Measurements from ENCODE around the gene CDKN2A.

CDKN2A gene

GRCh38 chr9:22005021-22005701 lies 11.0 kb upstream of the CDKN2A start:
- Histone ChIP-seq H3K4me2 (ENCODE audit: low read depth, low read length, poor library complexity, severe bottlenecking) (no peak overlapping the region), H3K27me3 (ENCODE audit: low read length) (no peaks in the 10 kb centered on the region), H3K27ac (ENCODE audit: low read depth, low read length) (no peak overlapping the region), H3K4me3 (ENCODE audit: insufficient read depth, low read length, poor library complexity, severe bottlenecking) (no peak overlapping the region), H4K20me1 (ENCODE audit: low read depth, low read length) (peaks cover 20% of the 10 kb centered on the region), H2AFZ (ENCODE audit: low read depth, low read length, severe bottlenecking) (no peak overlapping the region), H3K9me2 (replicated peaks; ENCODE audit: insufficient read depth, low read length) (no peaks in the 10 kb centered on the region), H3K9ac (ENCODE audit: low read length) (no peak overlapping the region), H3F3A (ENCODE audit: insufficient read depth) (peaks cover 7% of the 10 kb centered on the region; the same call in 1 of the 2 replicates), H3K9me3 (ENCODE audit: insufficient read depth, low read length) (no peaks in the 10 kb centered on the region), H3K36me3 (ENCODE audit: low read length) (no peaks in the 10 kb centered on the region), H3K79me2 (ENCODE audit: insufficient read depth, low read length) (peaks cover 10% of the 10 kb centered on the region; the same call in 1 of the 2 replicates)
- no peak for TF ChIP-seq EZH2phosphoT487 (conservative IDR thresholded peaks at IDR 0.05; ENCODE audit: low read length)
- TF ChIP-seq, protein P1, sequence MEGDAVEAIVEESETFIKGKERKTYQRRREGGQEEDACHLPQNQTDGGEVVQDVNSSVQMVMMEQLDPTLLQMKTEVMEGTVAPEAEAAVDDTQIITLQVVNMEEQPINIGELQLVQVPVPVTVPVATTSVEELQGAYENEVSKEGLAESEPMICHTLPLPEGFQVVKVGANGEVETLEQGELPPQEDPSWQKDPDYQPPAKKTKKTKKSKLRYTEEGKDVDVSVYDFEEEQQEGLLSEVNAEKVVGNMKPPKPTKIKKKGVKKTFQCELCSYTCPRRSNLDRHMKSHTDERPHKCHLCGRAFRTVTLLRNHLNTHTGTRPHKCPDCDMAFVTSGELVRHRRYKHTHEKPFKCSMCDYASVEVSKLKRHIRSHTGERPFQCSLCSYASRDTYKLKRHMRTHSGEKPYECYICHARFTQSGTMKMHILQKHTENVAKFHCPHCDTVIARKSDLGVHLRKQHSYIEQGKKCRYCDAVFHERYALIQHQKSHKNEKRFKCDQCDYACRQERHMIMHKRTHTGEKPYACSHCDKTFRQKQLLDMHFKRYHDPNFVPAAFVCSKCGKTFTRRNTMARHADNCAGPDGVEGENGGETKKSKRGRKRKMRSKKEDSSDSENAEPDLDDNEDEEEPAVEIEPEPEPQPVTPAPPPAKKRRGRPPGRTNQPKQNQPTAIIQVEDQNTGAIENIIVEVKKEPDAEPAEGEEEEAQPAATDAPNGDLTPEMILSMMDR (IDR thresholded peaks at IDR 0.05; ENCODE audit: insufficient read depth, low read length, poor library complexity, severe bottlenecking): no peak

DNA sequence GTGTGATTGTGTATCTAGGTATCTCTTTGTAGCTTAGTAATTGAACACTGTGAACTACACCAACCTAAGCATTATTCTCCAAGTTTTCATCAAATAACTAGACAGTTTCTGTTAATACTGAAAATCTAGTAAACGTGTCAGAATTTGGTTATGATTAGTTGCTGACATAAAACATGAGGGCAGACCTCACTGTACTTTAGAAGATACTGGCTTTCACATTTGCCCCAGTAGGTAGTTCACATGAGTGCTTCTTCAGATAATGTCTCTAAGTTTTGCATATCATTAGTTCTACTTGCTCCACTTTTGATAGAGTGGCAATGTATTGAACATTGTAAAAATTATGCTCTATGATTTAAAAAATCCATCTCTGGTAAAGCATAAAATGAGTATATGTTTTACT lies 7.8 kb upstream of the CDKN2A start:
- no peak overlapping the region for H3K4me3 ChIP-seq (ENCODE audit: insufficient read depth, low read length, poor library complexity, severe bottlenecking)
- no peaks in the 10 kb centered on the region for H3K9me2 ChIP-seq (replicated peaks; ENCODE audit: insufficient read depth, low read length)
- no peak overlapping the region for H3K4me2 ChIP-seq (ENCODE audit: low read depth, low read length, poor library complexity, severe bottlenecking)
- no peaks in the 10 kb centered on the region for H3K9me3 ChIP-seq (ENCODE audit: insufficient read depth, low read length)
- H3K36me3 ChIP-seq (ENCODE audit: low read length): peaks cover 3% of the 10 kb centered on the region; the same call in 1 of the 2 replicates
- no peak overlapping the region for H2AFZ ChIP-seq (ENCODE audit: low read depth, low read length, severe bottlenecking)
- no peak for TF ChIP-seq EZH2phosphoT487 (conservative IDR thresholded peaks at IDR 0.05; ENCODE audit: low read length)
- TF ChIP-seq, protein P1 (IDR thresholded peaks at IDR 0.05; ENCODE audit: insufficient read depth, low read length, poor library complexity, severe bottlenecking): no peak
- no peaks in the 10 kb centered on the region for H3F3A ChIP-seq (ENCODE audit: insufficient read depth)
- H3K9ac ChIP-seq (ENCODE audit: low read length): no peak overlapping the region
- H3K27ac ChIP-seq (ENCODE audit: low read depth, low read length): no peak overlapping the region
- H4K20me1 ChIP-seq (ENCODE audit: low read depth, low read length): peaks cover 20% of the 10 kb centered on the region
- peaks cover 14% of the 10 kb centered on the region; the same call in 1 of the 2 replicates for H3K79me2 ChIP-seq (ENCODE audit: insufficient read depth, low read length)
- no peaks in the 10 kb centered on the region for H3K27me3 ChIP-seq (ENCODE audit: low read length)

DNA sequence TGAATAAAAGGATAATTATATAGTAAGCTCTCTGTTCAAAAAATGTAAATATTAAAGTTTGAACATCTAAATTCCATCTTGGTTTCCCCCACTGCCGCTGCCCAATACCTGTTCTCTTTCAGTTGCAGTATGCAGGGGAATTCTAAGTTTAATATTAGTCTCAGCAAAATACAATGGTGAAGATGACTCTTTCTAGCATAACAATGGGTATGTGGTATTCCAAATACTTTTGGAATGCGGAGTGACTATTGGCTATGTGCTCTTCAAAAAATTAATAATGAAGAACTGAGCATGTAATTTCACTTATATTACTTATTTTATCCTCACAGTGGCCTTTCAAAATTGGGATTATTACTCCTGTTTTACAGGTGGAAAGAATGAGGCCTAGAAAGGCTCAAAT lies 3.8 kb upstream of the CDKN2A start:
- H3K9me2 ChIP-seq (replicated peaks; ENCODE audit: insufficient read depth, low read length): no peaks in the 10 kb centered on the region
- peaks cover 4% of the 10 kb centered on the region for H3K36me3 ChIP-seq (ENCODE audit: low read length)
- H3K27me3 ChIP-seq (ENCODE audit: low read length): no peaks in the 10 kb centered on the region
- peaks cover 29% of the 10 kb centered on the region for H3K79me2 ChIP-seq (ENCODE audit: insufficient read depth, low read length)
- no peak overlapping the region for H3K9ac ChIP-seq (ENCODE audit: low read length)
- H3F3A ChIP-seq (ENCODE audit: insufficient read depth): peaks cover 8% of the 10 kb centered on the region
- no peak overlapping the region for H3K27ac ChIP-seq (ENCODE audit: low read depth, low read length)
- H3K9me3 ChIP-seq (ENCODE audit: insufficient read depth, low read length): no peaks in the 10 kb centered on the region
- H4K20me1 ChIP-seq (ENCODE audit: low read depth, low read length): peaks cover 14% of the 10 kb centered on the region
- no peak overlapping the region for H3K4me2 ChIP-seq (ENCODE audit: low read depth, low read length, poor library complexity, severe bottlenecking)
- H2AFZ ChIP-seq (ENCODE audit: low read depth, low read length, severe bottlenecking): no peak overlapping the region
- TF ChIP-seq, protein P1 (IDR thresholded peaks at IDR 0.05; ENCODE audit: insufficient read depth, low read length, poor library complexity, severe bottlenecking): no peak
- TF ChIP-seq EZH2phosphoT487 (conservative IDR thresholded peaks at IDR 0.05; ENCODE audit: low read length): no peak
- H3K4me3 ChIP-seq (ENCODE audit: insufficient read depth, low read length, poor library complexity, severe bottlenecking): no peak overlapping the region
